HG02571 (cell line): ENCODE data around the gene CCDC30.
"Not testable (repeated sequence)": the region's sequence is repeated elsewhere in the genome, so short reads cannot be mapped to it uniquely, and the experiment has no call there.

Source experiments
- ATAC-seq: cut with Tn5 transposase; IDR thresholded peaks from one replicate; pipeline ENCODE4 v1.9.1; 2021; ENCODE audit warnings: mild to moderate bottlenecking, moderate library complexity; ENCODE audit not compliant: unreplicated experiment

Gene CCDC30

DNA sequence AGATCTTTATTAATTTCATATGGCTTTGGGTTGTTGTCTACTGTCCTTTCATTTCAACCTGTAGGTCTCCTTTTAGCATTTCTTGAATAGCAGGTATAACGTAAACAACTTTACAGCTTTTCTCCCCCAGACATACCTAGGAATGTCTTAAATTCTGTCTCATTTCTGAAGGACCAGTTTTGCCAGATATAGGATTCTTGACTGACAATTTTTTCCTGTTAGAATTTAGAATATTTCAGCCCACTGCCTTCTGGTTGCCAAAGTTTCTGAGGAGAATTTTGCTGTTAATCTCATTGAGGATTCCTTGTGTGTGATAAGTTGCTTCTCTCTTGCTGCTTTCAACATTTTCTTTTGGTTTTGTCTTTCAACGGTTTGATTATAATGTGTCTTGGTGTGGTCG lies 60.1 kb downstream of the CCDC30 start:
- ATAC-seq, result no peak

DNA sequence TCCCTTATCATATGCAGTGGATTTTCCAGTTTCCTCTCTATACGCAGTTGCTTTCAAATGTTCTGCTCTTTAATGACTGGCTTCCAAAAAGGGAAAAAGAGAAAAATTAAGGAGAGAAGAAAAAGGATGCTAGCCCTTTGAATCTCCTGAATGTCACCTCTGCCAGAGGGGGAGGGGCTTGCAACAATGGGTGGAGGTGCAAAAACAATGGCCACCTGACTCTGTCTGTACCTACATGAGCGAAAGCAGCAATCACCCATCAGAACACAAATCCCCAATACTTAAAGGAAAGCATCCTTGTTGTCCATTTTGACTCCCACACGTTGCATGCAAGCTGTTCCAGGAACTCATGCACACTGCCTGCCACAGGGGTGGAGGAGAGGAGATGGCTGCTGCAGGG lies 61.2 kb downstream of the CCDC30 start:
- no peak for ATAC-seq

DNA sequence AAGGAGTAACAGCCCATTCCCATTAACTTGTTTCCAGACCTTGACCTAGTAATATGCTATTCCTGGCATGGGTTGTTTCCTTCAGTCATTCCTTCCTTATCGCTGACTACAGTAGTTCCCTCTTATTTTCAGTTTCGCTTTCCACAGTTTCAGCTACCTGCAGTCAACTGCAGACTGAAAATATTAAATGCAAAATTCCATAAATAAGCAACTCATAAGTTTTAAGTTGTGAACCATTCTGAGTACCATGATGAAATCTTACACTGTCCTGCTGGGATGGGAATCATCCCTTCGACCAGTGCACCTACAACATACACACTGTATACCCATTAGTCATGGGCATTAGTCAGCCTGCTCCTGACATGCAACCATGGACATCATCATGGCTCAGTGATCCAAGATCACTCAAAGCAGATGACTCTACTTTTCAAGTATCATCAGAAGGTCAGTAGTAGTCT lies 66.7 kb downstream of the CCDC30 start:
- no peak for ATAC-seq

DNA sequence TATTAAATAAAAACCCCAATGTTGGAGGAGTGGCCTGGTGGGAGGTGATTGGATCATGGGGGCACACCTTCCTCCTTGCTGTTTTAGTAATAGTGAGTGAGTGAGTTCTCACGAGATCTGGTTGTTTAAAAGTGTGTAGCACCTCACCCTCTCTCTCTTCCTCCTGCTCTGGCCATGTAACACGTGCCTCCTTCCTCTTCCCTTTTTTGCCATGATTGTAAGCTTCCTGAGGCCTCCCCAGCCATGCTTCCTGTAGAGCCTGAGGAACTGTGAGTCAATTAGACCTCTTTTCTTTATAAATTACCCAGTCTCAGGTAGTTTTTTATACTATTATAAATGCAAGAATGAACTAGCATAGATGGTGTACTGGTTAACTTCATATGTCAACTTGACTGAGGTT lies 68.0 kb downstream of the CCDC30 start:
- no peak for ATAC-seq

DNA sequence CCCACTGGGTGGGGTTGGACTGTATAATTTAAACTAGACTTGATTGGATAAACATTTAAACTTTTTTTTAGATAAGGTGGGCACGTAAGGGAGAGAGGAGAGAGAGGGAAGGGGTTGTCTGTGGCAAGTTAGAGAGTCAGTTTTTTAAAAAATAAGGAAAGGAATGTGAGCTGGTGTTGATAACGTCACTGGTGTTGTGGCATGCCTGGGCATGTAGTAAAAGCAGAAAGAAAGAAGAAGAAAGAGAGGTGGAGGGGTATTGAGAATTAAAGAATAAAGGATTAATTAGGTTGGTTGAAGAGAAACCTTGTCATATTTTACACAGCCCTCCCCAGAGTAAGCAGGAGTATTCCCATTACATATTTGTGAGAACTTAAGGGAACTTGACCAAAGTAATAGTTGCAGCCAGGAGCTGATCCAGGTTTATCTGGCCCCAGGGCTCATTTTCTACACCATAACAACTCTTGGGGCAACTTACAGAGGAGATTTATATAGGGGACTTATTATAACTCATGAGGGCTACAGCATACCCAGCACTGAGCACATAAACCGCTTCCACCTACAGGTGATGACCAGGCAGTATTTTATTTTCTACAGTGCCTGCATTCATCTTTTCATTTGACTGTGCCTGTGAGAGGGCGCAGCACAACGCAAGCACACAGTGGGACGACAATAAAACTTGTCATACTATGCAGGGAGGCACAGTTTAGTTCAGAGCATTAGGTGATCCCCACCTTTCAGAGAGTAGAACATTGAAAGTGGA lies 70.2 kb downstream of the CCDC30 start:
- no peak for ATAC-seq

DNA sequence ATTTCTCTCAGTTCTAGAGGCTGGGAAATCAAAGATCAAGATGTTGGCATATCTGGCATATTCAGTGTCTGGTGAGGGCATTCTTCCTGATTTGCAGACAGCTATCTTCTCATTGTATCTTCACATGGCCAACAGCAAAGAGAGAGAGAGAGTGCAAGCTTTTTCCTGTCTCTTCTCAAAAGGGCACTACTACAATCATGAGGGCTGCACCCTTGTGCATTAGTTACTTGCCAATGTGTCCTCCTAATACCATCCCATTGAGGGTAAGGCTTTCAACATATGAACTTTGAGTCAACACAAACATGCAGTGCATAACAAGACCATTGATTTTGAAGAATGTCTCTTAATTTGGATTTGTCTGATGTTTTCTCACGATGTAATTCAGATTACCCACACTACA lies 78.0 kb downstream of the CCDC30 start:
- ATAC-seq, result no peak

DNA sequence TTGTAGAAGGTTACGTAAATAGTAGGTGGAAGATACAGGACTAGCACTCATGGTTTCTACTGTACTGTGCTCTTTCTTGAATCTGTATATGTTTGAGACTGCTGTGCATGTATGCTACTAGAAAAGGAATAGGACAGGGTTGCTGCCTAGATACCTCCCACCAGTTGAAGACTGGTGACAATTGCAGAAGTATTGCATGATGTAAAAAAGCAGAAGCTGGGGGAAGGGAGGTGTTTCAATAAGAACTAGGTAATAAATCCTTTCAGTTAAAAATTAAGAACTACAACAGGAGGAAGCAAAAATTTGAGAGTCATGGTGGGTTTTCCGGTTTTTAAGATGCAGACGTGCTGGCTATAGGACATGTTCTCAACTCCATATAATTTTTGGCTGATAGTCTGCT lies 88.1 kb downstream of the CCDC30 start:
- no peak for ATAC-seq

DNA sequence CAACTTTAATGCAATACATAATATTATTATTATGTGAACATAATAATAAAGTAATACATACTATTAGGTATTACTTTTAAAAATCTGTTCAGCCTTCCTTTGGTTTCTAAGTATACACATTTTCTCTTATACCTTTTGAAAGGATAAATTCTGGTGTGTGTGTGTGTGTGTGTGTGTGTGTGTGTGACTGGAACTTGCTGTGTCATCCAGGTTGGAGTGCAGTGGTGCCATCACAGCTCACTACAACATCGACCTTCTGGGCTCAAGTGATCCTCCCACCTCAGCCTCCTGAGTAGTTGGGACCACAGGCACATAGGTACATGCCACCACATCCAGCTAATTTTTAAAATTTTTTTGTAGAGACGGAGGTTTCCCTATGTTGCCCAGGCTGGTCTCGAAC lies 88.5 kb downstream of the CCDC30 start:
- no peak for ATAC-seq

DNA sequence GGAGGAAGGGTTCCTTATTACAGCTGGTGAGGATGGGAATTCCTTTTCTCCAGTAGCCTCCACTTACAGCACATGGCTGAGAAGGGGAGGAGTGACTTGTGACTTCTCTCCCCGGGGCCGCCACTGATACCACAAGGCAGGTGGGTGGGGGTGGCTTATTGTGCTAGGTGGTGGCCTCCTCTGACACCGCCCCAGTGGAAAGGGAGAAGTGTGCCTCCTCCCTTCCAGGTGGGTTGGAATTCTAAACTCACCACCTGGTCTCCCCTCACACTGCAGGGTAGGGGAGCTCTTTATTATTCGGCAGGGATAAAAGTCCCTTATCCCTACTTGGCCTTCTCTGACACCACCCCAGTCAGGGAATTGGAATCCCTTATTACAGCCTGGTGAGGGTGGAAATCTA lies 89.5 kb downstream of the CCDC30 start:
- ATAC-seq, result no peak

DNA sequence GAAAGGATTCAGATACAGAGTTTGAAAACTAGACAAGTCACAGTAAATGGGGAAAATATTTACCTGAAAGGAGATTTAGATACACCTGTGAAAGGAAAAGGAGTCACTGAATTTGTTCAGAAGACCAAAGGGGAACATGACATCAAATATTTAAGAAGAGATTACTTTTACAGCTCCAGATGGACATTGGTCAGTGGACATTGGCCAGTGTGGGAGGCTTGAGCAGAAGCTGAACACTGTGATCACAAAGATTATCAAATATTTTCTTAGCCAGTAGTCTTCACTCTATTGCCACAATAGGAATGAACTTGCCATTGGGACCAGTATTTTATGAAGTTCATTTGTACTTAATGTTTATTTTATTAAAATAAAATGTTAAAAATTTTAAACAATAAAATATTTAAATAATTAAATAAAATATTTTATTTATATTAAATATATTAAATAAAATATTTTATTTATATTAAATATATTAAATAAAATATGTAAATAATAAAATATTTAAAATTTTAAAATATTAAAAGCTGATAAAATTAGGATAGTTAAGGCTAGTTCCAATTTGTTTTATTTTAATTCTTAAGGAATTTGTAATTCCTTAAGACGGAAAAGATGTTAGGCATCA lies 94.3 kb downstream of the CCDC30 start:
- no peak for ATAC-seq

DNA sequence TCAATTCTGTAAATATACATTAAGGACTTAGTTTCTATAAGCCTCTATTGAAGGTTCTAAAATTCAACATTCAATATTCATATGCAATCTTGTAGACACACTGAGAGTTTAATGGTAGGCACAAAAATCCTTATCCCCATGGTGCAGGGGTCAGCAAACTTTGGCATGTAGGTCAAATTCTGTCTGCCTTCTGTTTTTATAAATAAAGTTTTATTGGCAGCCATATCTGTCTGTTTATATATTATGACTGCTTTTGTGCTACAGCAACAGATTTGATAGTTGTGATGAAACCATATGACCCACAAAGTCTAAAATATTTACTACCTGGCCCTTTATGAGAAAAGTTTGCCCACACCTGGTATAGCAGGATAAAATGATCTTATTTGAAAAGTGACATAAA lies 104.0 kb downstream of the CCDC30 start:
- ATAC-seq, result no peak

DNA sequence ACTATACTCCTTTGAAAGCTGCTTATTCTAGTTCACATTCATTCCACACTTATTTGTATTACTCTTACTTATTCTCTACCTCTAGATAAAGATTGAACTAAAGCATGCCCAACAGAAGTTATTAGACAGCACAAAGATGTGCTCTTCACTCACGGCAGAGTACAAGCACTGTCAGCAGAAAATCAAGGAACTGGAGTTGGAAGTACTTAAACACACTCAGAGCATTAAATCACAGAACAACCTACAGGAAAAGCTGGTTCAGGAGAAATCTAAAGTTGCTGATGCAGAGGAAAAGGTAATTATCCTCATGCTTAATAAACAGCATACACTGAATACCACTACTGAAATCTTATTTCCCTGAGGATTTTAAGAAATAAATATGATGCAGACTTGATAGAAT lies 113.8 kb downstream of the CCDC30 start:
- no peak for ATAC-seq

DNA sequence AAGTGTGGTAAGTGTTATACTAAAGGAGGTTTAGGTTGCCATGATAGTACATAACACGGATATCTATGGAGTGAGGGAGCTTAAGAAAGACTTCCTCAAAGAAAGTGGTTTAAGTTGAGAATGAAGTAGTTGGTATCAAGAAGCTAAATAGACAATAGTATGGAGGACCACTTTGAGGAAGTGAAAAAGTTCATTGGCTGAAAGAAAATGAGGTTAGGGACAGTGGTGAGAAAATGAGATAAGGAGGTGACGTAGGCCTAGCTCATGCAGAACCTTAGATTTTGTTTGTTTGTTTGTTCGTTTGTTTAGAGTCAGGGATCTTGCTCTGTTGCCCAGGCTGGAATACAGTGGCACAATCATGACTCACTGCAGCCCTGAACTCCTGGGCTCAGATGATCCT lies 122.9 kb downstream of the CCDC30 start:
- no peak for ATAC-seq

DNA sequence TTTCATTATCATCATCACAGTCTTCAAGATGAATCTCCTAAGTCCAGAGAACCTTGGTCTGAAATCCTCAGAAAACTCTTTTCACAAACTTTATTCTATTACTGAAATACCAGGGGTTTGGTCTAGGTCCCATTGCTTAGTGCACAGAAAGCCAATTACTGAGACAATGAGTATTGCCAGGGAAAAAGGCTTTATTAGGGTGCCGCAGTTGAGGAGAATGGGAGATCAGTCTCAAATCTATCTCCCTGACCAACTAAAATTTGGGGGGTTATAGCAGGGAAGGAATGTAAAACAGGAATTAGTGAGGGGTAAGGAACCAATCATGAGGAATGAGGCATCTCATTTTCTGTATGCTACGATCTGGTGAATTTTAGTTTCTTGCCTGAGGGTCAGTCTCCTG lies 124.7 kb downstream of the CCDC30 start:
- no peak for ATAC-seq

DNA sequence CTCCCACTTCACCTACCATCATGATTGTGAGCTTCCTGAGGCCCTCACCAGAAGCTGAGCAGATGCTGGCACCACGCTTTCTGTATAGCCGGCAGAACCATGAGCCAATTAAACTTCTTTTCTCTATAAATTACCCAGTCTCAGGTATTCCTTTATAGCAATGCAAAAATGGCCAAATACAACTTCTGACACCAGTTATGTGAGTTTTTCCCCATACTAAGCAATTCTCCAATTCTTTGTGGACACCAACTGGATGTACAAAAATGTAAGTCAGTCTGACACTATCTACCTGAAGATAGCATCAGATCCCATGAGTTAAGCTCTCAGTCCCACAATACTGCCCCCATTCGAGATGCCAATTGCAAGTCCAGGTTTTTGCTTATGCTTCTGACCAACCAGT lies 129.7 kb downstream of the CCDC30 start:
- ATAC-seq, result no peak

DNA sequence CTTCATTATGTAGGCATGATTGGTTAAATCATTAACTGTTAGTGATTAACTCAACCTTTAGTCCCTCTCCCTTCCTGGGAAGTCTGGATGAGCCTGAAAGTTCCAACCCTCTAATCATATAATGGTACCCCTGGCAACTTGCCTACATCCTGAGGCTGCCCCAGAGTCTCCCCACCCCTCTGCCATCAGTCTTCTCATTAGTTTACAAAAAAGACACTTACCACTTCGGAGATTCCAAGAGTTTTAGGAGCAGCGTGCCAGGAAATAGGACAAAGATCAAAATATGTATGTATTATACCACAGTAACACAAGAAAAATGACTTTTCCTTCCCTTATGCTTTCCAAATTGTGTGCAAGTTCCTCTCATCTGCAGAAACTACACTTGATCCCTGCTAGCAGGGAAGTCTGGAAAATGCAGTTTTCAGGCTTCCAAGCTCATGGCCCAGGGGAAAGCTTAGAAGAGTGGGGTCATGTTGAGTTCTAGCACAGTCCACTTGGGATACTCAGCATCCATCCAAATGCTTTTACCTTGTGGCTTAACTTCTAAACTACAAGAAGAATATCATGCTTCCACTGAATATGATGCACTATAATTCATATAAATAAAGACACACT lies 130.5 kb downstream of the CCDC30 start:
- ATAC-seq, result no peak

DNA sequence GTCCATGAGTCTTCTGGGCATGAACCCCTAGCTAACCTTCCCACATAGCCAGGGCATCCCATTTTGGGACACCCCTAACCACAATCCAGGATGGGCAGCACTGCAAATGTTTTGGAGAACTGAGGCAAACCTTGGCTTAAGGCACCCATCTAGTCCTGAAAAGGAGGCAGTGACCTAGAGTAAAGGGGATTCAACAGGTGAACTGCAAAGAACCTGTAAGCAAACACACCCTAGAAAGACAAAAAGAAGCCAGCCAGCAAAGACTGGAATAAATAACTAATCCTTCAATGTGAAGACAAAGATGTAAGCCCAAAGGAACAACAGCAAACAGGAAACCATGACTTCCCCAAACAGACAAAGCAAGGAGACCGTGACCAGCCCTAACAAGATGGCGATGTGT lies 138.4 kb downstream of the CCDC30 start:
- ATAC-seq, result no peak

DNA sequence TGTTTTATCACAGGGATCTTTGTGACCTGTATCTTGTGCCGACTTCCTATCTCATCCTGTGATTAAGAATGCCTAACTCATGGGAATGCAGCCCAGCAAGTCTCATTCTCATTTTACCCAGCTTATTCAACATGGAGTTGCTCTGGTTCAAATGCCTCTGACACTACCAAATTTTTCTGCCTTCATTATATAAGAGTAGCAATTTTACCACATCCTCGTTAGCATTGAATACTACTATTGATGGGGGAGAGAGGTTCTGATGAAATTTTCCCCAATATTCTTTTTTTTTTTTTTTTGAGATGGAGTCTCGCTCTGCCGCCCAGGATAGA lies 150.7 kb downstream of the CCDC30 start:
- ATAC-seq, result no peak

DNA sequence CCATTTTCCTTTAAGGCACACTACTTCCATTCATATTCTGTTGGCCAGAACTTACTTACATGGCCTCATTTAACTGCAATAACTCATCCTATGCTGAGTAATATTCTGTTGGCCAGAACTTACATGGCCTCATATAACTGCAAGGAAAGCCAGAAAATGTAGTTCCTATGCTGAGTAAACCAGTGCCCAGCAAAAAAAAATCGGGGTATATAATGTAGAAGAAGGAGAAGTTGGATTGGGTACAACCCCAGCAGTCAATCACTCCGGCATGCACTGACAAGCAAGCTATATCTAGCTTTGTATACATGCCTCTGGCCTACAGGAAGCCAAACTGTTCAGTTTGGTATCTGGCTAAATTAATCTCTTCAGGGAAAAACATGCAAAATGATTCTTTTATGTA lies 155.8 kb downstream of the CCDC30 start:
- ATAC-seq, result no peak

DNA sequence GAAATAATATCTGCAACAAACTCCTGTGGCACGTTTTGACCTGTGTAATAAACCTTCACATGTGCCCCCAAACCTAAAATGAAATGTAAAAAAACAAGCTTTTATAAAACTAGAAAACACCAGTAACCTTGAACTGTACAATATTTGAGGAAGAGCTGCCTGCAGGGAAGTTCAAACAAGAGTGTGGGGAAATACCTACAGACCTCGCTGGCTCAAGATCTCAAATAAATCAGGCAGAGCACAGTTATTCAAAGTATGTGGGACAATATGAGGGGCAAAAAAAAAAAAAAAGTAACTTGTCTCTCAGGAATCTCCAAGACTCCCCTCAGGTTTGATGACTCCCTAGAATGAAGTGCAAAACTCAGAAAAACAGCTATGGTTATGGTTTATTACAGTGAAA lies 157.2 kb downstream of the CCDC30 start:
- no peak for ATAC-seq

DNA sequence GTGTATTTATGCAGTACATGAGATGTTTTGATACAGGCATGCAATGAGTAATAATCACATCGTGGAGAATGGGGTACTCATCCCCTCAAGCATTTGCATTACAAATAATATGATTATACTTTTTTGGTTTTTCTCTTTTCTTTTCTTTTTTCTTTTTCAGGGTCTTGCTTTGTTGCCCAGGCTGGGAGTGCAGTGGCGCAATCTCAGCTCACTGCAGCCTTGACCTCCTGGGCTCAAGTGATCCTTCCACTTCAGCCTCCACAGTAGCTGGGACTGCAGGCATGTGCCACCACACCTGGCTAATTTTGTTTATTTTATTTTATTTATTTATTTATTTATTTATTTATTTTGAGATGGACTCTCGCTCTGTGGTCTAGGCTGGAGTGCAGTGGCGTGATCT lies 158.1 kb downstream of the CCDC30 start:
- ATAC-seq, result not testable (repeated sequence)

DNA sequence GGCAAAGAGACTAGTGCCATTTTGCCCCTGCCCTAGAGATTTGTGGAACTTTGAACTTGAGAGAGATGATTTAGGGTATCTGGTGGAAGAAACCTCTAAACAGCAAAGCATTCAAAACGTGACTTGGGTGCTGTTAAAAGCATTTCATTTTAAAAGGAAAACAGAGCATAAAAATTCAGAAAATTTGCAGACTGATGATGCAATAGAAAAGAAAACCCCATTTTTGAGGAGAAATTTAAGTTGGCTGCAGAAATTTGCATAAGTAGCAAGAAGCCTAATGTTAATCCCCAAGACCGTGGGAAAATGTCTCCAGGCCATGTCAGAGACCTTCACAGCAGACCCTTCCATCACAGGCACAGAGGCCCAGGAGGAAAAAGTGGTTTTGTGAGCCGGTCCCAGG lies 164.1 kb downstream of the CCDC30 start:
- not testable (repeated sequence) for ATAC-seq
